ENCODE results near the gene IQGAP1.

The IQGAP1 gene

DNA sequence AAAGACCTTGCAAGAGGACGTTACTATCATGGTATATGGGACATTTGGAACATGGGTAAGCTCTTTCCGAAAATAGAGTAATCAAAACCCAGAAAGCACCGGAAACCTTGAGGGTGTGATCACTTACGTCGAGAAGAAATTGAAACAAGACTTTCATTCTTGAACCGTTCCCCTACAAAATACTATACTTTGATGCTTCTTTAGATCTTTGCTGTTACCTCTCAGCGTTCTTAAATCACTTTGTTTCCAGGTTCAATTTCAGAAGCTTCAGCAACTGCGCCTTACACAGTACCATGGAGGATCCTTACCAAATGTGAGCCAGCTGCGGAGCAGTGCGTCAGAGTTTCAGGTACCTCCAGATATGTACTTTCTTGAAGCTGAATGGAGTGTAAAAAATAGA, 151.7 kb downstream of the IQGAP1 start:
- DNase-seq, result no peak

DNA sequence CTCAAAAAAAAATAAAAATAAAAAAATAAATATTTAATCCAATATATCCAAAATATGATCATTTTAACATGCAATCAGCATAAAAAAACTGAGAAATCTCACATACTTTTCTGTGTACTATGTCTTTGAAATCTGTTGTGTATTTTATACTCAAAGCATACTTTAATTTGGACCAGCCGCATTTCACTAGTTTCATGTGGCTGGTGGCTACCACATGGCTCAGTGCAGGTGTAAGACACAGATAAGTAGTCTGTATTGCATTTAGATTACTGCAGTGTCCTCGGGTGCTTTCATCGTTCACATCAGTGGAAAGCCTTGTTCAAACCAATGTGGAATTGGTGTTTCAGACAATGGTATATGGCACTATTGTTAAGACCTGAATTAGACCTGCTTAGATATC, 152.7 kb downstream of the IQGAP1 start:
- no peak for DNase-seq

DNA sequence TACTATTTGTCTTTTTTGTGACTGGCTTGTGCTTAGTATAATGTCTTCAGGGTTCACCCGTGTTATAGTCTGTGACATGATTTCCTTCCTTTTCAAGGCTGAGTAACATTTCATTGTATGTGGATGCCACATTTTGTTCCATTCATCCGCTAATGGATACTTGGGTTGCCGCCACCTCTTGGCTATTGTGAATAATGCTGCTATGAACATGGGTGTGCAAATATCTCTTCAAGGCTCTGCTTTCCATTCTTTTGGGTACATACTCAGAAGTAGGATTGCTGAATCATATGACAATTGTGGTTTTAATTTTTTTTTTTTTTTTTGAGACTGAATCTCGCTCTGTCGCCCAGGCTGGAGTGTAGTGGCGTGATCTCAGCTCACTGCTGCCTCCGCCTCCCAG, 157.1 kb downstream of the IQGAP1 start:
- no peak for DNase-seq

DNA sequence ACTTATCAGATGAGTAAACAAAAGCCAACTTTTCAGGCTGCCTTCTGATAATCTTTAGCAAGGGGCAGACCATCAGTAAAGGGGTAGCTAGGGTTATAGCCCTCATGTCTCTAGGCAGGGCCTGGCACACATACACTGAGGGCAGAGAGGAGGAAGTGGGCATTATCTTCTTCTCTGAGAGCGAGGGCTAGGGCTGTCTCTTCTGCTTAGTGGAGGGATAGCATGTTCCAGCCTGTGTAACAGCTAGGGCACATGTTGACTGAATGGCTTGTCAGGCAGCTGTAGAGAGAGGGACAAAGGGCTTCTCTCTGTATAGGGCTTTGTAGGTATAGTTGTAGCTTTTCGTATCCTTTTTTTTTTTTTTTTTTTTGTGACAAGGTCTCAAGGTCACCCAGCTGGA, 159.5 kb downstream of the IQGAP1 start:
- DNase-seq, result no peak

DNA sequence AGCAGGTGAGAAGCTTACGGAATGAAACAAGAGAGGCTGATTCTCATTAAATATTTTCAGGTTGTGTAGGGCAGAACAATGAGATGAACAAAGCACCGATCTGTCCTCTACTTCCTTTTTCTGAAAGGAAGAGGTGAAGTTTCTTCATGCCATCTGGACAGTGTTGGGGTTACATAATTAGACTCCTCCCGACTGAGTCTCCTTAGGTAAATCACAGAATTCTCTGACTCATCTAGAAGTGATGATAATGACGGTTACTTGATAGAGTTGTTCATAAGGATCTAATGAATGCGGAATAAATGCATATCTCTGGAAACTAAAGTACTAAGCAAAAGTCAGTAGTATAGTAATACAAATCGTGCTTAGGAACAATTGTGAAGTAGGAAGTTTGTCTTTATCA, 162.9 kb downstream of the IQGAP1 start:
- DNase-seq, result no peak

Measured in GDM1 (cell line).